ENCODE results near the gene LALBA. TPM values are rescaled to one million over a fixed set of nuclear protein-coding genes. Genes with fewer than 3 reads are reported as not detected.

Gene LALBA
- total RNA-seq, result not detected
- long read RNA-seq, donor 1, result 0 reads
- long read RNA-seq, donor 2, result 0 reads

DNA sequence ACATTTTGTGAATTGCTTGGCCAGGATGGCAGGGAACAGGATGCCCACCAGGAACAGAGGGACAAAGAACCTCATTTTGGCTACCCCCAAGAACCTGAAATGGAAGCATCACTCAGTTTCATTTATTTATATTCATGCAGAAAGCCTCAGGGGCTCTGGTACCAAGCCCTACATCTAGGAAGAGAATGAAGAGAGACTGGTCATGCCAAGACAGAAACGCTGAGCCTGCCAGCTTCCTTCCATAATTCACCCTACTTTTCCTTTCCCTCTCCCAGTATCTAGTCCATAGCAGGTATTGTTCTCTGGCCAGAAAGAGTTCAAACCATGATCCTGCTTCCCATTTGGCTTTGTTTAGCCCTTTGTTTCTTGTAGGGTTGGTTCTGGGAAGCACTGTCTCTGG, at the start of gene LALBA:
TSS of gene LALBA (minus strand) at position 101 of the 400 bp plus-strand sequence. CDS start at position 75, 26 bp downstream.
- intact Hi-C loops (cut with DNase I, micrococcal nuclease), result no loop called here
- TF ChIP-seq, protein P1, sequence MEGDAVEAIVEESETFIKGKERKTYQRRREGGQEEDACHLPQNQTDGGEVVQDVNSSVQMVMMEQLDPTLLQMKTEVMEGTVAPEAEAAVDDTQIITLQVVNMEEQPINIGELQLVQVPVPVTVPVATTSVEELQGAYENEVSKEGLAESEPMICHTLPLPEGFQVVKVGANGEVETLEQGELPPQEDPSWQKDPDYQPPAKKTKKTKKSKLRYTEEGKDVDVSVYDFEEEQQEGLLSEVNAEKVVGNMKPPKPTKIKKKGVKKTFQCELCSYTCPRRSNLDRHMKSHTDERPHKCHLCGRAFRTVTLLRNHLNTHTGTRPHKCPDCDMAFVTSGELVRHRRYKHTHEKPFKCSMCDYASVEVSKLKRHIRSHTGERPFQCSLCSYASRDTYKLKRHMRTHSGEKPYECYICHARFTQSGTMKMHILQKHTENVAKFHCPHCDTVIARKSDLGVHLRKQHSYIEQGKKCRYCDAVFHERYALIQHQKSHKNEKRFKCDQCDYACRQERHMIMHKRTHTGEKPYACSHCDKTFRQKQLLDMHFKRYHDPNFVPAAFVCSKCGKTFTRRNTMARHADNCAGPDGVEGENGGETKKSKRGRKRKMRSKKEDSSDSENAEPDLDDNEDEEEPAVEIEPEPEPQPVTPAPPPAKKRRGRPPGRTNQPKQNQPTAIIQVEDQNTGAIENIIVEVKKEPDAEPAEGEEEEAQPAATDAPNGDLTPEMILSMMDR (IDR thresholded peaks at IDR 0.05), result no peak
- no peaks in the 10 kb centered on the region for H3K9me3 ChIP-seq

DNA sequence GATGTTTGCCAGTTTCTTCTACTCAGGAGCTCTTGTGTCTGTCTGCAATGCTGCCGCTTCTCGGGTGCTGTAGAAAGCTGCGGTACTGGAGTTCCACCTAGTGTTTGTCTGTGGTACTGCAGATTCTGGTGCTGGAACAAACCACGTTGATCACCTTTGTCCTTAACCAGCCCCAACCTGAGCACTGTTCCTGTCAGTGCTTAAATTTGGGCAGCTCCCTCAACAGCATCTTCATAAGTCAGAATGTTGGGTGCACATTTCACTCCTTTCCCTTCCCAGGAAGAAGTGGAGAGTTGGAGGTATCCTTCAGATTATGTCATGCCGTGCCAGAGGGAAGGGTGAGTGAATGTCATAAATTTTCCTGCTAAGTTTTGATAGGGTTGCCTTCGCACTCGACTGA, 48.7 kb upstream of the LALBA start:
- Histone ChIP-seq H3K36me3 (ENCODE audit: low read depth) (no peaks in the 10 kb centered on the region), H3K9me3 (peaks cover 7% of the 10 kb centered on the region), H3K4me3 (no peak overlapping the region), H3K4me1 (ENCODE audit: low read depth) (no peaks in the 10 kb centered on the region)
- intact Hi-C loops (cut with DNase I, micrococcal nuclease), result loop anchor here in 1 of 2 donors (5.0 kb wide), 1 partner anchor 76 kb away; no protein-coding TSS in a partner anchor
- TF ChIP-seq, protein P1 (IDR thresholded peaks at IDR 0.05), result peak; percentile 96
- ATAC-seq, result peak; percentile 93
- DNase-seq, result peak in 2 of 3 donors; percentile 53 to 87

More for the DNA sequence above, at the start of gene LALBA:
- ATAC-seq, result no peak
- H3K4me3 ChIP-seq, result no peak within 1 kb of the TSS
- DNase-seq, result no peak
- no peaks in the 10 kb centered on the region for H3K36me3 ChIP-seq (ENCODE audit: low read depth)
- H3K4me1 ChIP-seq (ENCODE audit: low read depth), result no peaks in the 10 kb centered on the region

DNA sequence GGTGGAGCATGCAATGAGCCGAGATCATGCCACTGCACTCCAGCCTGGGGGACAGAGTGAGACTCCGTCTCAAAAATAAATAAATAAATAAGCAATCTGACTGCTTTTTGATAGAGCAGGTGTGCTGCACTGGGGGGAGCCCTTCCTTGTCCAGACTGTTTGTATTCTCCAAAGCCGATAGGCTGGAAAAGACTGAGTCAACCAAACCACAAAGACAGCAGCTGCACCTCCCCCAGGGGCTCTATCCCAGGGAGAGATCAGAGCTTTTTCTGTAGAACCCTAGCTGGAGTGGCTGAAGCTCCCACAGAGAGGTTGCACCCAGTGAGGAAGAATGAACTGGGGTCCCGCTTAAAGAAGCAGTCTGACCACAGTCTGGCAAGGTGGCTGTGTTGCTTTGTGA, 45.8 kb upstream of the LALBA start:
- Histone ChIP-seq H3K4me1 (ENCODE audit: low read depth) (no peaks in the 10 kb centered on the region), H3K4me3 (no peak overlapping the region), H3K9me3 (peaks cover 4% of the 10 kb centered on the region), H3K36me3 (ENCODE audit: low read depth) (no peaks in the 10 kb centered on the region)
- TF ChIP-seq, protein P1 (IDR thresholded peaks at IDR 0.05), result no peak
- DNase-seq (no peak), ATAC-seq (no peak)
- intact Hi-C loops (cut with DNase I, micrococcal nuclease), result loop anchor here in 1 of 2 donors (5.0 kb wide), 1 partner anchor 73 kb away; no protein-coding TSS in a partner anchor

DNA sequence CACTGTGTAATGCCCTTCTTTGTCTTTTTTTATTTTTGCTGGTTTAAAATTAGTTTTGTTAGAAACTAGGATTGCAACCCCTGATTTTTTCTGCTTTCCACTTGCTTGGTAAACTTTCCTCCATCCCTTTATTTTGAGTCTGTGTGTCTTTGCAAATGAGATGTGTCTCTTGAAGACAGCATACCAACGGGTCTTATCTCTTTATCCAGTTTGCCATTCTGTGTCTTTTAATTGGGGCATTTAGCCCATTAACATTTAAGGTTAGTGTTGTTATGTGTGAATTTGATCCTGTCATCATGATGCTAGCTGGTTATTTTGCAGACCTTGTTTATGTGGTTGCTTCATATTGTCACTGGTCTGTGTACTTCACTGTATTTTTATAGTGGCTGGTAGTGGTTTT, 43.5 kb upstream of the LALBA start:
- H3K9me3 ChIP-seq, result peaks cover 7% of the 10 kb centered on the region
- TF ChIP-seq, protein P1 (IDR thresholded peaks at IDR 0.05), result no peak
- no peaks in the 10 kb centered on the region for H3K36me3 ChIP-seq (ENCODE audit: low read depth)
- DNase-seq (no peak), ATAC-seq (no peak)
- intact Hi-C loops (cut with DNase I, micrococcal nuclease), result no loop called here
- H3K4me1 ChIP-seq (ENCODE audit: low read depth), result no peaks in the 10 kb centered on the region
- H3K4me3 ChIP-seq, result no peak overlapping the region

DNA sequence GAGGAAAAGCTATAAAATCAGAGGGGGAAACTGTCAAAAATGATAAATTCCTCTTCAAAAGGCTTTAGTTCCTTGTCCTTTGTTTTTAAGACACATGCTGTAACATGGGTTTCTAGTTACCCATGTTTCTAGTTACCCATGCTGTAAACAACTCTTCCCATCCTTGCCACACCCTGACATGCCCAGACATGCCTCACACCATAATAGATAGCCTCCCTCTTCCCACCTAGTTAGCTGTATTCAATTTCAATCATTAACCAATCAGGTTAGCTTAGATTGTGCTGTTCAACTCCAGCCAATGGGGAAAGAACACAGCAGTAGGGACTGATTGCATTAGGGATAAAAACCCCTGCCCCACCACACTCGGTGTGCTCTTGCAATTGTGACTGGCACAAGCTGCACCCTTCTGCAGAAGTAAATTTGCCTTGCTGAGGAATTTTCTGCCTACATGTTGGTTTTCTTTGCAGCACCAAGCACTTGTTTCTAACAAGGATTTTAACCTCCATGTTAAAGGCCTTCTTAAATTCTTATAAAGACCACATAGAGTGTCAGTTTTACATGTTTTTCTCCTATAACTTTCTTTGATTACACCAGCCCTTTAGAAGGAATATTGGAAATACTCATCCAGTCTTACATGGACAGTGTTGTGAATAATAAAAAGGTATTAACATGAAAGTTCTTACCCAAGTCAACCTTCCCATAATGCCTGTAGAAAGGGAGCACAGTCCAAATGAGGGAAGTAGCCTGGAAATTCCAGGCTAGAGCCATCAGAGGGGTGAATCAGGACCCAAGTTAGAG, 32.5 kb upstream of the LALBA start:
- H3K4me3 ChIP-seq, result no peak overlapping the region
- TF ChIP-seq, protein P1 (IDR thresholded peaks at IDR 0.05), result no peak
- no peak for DNase-seq
- ATAC-seq, result no peak
- H3K9me3 ChIP-seq, result peaks cover 17% of the 10 kb centered on the region
- intact Hi-C loops (cut with DNase I, micrococcal nuclease), result no loop called here
- no peaks in the 10 kb centered on the region for H3K36me3 ChIP-seq (ENCODE audit: low read depth)
- no peaks in the 10 kb centered on the region for H3K4me1 ChIP-seq (ENCODE audit: low read depth)

Measured in mucosa of descending colon (tissue), 3 donors.